Midbrain (tissue), 1 donor: Measurements from ENCODE around the gene MCTP1.
"Not testable (repeated sequence)": the region's sequence is repeated elsewhere in the genome, so short reads cannot be mapped to it uniquely, and the experiment has no call there.

Source experiments
- DNase-seq: peaks from one replicate; lab custom pipeline; 2025; lab: John Stamatoyannopoulos, UW

MCTP1 gene

DNA sequence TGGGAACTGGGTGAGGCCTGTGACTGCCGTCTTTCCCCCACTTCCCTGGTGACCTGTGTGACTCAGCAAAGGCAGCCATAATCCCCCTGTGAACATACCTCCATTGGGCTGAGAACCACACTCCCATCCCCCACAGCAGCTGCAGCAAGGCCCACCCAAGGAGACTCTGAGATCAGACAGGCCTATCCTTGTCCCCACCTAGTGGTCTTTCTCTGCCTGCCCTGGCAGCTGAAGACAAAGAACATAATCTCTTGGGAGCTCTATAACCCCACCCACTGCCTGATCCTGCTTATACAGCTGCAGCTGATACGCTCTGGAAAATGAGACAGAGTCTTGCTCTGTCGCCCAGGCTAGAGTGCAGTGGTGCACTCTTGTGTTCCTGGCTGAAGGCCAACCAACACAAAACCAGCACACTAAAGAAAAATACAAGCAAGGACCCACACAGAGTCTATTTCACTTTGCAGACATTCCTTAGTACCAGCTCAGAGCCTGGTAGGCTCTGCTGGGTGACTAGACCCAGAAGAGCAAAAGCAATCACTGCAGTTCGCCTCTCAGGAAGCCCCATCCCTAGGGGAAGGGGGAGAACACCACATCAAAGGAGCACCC lies 106.7 kb downstream of the MCTP1 start:
- DNase-seq: no peak

GRCh38 chr5:95177456-95177855 lies 107.4 kb downstream of the MCTP1 start:
- DNase-seq: no peak

DNA sequence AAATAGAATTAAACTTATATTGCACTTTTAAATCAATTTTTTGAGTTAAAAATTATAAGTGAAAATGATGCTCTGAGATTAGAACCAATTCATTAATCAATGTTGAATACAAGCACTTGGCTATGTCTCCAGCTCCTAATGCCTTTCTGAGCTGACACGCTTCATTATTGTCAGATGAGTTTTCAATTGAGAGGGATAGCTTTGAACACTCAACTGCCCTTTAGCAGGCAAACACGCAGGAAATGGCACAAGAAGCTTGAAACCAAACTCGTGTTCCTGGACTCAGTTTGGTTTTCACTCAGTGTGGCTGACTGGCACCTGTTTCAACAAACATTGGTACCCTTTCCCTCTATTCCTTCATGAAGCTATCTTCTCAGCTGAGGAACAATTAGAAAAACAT lies 109.8 kb downstream of the MCTP1 start:
- no peak for DNase-seq

DNA sequence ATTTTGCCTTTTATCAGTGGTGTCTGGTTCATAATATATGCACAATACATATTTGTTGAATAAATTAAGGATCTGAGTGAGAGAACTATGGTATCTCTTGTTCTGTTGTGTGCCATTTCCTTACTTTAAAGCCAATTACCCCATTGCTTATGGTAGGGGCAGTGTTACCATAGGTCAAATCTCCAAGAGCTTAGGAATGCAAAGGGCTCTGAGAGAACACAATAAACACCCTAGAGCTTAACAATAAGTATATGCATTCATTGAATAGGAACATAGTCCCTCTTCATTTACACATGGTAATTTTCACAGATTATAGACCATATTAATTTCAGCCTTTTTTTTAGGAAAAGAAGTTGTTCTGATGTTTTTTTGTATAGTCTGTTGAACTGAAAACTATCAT lies 112.2 kb downstream of the MCTP1 start:
- DNase-seq: no peak

- no peak for DNase-seq
Observed at GRCh38 chr5:95164861-95165260, 120.0 kb downstream of the MCTP1 start.

- no peak for DNase-seq
Observed at GRCh38 chr5:95163079-95163478, 121.8 kb downstream of the MCTP1 start.

DNA sequence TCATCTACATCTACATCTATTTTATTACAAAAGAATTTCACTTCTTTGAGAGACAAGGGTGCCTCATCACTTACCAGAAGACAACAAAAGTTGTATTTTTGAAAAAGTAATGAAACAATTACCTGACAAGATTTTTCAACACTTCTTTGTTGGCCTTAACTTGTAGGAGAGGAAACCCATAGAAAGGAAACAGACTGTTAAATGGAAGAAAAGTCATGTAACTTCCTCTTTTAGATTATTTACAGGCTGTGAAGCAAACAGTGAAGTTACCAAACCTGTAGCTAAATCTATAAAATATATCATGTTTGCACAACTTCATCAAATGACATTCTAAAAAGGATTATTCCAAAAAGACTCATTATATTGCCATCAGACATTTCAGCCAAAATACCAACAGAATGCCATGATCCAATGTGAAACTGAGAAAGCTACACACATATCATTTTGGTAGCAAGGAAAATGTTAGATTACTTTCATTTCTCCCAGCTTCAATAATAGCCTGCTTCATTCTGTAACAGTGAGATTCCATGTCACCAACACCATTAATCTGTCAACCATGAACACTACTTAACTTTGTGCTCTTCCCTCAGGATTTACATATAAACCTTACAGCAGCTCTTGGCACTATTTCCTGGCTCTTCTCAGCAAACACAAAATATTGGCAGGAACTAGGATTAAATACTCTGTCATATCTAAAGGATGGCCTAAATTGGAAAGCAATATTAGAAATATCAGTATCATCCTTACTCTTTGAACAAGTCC lies 122.5 kb downstream of the MCTP1 start:
- DNase-seq: no peak

GRCh38 chr5:95159603-95160002 lies 125.3 kb downstream of the MCTP1 start:
- no peak for DNase-seq

- DNase-seq: no peak
Observed at GRCh38 chr5:95155888-95156287, 129.0 kb downstream of the MCTP1 start.

- no peak for DNase-seq
Observed at GRCh38 chr5:95153511-95153910, 131.4 kb downstream of the MCTP1 start.

GRCh38 chr5:95152535-95152934 lies 132.4 kb downstream of the MCTP1 start:
- no peak for DNase-seq

DNA sequence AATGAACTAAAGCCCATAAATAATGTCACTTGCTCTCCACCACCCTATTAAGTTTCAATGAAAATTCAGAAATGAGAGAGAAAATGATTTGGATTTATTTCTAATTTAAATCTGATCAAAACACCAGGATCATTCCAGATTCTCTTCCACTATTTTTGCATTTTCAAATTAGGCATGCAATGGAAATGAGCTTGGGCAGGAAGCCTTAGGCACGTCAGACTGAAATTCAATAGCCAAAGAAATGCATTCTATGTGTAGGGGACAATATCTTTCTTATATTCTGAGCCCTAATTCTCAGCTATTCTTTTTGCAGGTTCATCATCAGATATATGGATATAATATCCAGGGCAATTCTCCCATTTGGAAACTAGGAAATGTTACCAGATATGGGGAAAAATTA lies 132.8 kb downstream of the MCTP1 start:
- no peak for DNase-seq

GRCh38 chr5:95151694-95152093 lies 133.2 kb downstream of the MCTP1 start:
- DNase-seq: no peak

DNA sequence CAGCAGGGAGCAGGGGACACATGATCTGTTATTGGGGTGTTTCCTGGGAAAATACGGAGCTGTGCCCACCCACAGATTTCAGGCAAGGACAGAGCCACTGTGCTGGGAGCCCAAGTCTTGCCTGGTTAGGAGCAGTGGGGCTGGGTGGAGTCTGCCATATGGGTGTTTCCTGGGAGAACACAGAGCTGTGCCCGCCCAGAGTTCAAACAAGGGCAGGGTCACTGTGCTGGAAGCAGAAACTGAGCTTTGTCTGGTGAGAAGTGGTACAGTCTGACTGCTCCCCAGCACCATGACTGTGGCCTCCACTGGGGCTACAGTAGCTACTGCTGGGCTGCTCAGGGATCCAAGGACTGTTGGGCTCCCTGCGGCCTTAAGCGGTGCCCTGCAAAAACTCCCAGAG lies 135.5 kb downstream of the MCTP1 start:
- DNase-seq: no peak

DNA sequence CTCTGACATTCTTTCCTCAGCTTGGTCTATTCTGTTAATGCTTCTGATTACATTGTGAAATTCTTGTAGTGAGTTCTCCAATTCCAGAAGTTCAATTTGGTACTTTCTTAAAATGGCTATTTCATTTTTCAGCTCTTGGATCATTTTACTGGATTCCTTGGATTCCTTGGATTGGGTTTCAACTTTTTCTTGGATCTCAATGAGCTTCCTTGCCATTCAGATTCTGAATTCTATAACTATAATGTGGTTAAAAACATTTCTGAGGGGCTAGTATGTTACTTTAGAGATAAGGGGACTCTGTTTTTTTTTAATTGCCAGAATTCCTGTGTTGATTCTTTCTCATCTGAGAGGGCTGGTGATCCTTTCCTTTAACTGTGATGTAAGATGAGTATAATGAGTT lies 136.4 kb downstream of the MCTP1 start:
- DNase-seq: no peak

GRCh38 chr5:95143858-95144257 lies 141.0 kb downstream of the MCTP1 start:
- not testable (repeated sequence) for DNase-seq

GRCh38 chr5:95142145-95142544 lies 142.7 kb downstream of the MCTP1 start:
- DNase-seq: no peak

DNA sequence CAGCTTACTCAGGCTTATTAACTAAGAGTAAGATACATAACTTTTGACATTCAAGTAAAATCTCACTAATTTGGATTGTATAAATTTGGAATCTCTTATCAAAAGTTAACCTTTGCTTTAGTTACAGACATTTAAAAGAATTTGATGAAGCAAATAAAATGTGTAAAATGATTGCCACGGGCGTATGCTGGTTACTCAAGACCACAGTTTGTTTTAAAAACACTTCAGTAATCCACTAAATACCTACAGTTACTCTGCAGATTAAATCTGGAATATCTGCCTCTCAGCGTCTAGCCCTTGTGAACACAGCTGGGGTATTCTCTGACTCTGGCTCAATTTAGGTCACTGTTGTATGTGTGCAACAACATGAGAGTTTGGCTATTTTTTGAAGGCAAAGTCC lies 143.8 kb downstream of the MCTP1 start:
- DNase-seq: no peak

GRCh38 chr5:95134326-95134725 lies 150.6 kb downstream of the MCTP1 start:
- DNase-seq: no peak

- no peak for DNase-seq
Observed at GRCh38 chr5:95132096-95132495, 152.8 kb downstream of the MCTP1 start.

GRCh38 chr5:95130941-95131340 lies 154.0 kb downstream of the MCTP1 start:
- no peak for DNase-seq

DNA sequence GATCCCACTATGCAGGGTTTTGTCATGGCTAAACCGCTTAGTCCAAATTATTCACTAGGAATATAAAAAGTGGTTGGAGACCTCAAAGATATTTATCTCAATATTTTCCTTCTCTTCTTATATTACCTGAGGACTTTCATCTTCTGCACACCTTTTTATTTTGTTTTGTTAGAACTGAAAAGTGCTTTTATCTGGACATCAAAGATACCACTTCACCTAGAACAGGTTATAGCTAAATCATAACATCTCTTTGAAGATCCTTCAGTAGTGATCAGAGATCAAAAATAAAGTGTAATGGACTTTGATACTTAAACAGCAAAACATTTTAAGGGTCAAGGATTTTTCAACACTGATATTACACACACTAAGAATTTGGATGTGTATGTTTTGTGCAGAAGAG lies 160.2 kb downstream of the MCTP1 start:
- no peak for DNase-seq

GRCh38 chr5:95124101-95124500 lies 160.8 kb downstream of the MCTP1 start:
- DNase-seq: no peak

GRCh38 chr5:95114902-95115301 lies 170.0 kb downstream of the MCTP1 start:
- no peak for DNase-seq
